Measurements from ENCODE around the gene CNNM2. TPM values are rescaled to one million over a fixed set of nuclear protein-coding genes. Genes with fewer than 3 reads are reported as not detected.

The CNNM2 gene
- total RNA-seq, 1 donor from 2014 or later: 14.3 TPM

DNA sequence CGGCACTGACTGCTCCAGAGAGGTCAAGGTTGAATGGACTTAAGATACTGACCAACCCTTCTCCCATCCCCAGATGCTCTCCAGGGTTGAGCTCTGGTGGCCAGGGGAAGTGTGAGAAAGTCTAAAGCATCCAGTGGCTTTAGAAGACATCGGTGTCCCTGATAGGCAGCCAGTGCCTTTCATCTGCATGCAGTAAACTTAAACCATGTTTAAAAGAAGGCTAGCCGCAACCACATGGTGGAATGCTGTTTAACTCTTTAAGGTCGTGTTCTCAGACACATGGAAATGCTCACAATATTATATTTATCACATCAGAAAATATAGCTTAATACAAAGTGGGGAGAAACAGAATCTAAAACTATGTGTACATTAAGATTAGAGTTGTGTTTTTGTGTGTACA, 137.0 kb downstream of the CNNM2 start:
- H3K4me3 Mint-ChIP-seq (ENCODE audit: unreplicated experiment): no peak overlapping the region
- DNase-seq: no peak
- H3K9me3 Mint-ChIP-seq (ENCODE audit: unreplicated experiment): no peaks in the 10 kb centered on the region
- TF ChIP-seq, protein P1, sequence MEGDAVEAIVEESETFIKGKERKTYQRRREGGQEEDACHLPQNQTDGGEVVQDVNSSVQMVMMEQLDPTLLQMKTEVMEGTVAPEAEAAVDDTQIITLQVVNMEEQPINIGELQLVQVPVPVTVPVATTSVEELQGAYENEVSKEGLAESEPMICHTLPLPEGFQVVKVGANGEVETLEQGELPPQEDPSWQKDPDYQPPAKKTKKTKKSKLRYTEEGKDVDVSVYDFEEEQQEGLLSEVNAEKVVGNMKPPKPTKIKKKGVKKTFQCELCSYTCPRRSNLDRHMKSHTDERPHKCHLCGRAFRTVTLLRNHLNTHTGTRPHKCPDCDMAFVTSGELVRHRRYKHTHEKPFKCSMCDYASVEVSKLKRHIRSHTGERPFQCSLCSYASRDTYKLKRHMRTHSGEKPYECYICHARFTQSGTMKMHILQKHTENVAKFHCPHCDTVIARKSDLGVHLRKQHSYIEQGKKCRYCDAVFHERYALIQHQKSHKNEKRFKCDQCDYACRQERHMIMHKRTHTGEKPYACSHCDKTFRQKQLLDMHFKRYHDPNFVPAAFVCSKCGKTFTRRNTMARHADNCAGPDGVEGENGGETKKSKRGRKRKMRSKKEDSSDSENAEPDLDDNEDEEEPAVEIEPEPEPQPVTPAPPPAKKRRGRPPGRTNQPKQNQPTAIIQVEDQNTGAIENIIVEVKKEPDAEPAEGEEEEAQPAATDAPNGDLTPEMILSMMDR (IDR thresholded peaks at IDR 0.05; ENCODE audit: partially characterized antibody, unreplicated experiment): no peak
- no peak overlapping the region for H3K27ac Mint-ChIP-seq (ENCODE audit: unreplicated experiment)
- peaks cover 2% of the 10 kb centered on the region for H3K27me3 Mint-ChIP-seq (ENCODE audit: unreplicated experiment)
- peaks cover 11% of the 10 kb centered on the region for H3K36me3 Mint-ChIP-seq (ENCODE audit: unreplicated experiment)
- H3K4me1 Mint-ChIP-seq (ENCODE audit: low read depth, unreplicated experiment): peaks cover 12% of the 10 kb centered on the region

- Mint-ChIP-seq H3K4me1 (ENCODE audit: low read depth, unreplicated experiment) (peaks cover 12% of the 10 kb centered on the region), H3K36me3 (ENCODE audit: unreplicated experiment) (peaks cover 11% of the 10 kb centered on the region), H3K9me3 (ENCODE audit: unreplicated experiment) (no peaks in the 10 kb centered on the region), H3K27ac (ENCODE audit: unreplicated experiment) (no peak overlapping the region), H3K27me3 (ENCODE audit: unreplicated experiment) (peaks cover 2% of the 10 kb centered on the region), H3K4me3 (ENCODE audit: unreplicated experiment) (no peak overlapping the region)
- TF ChIP-seq, protein P1 (IDR thresholded peaks at IDR 0.05; ENCODE audit: partially characterized antibody, unreplicated experiment): no peak
- DNase-seq: no peak
These were observed 139.9 kb downstream of the CNNM2 start for GRCh38 chr10:103058034-103058433.

DNA sequence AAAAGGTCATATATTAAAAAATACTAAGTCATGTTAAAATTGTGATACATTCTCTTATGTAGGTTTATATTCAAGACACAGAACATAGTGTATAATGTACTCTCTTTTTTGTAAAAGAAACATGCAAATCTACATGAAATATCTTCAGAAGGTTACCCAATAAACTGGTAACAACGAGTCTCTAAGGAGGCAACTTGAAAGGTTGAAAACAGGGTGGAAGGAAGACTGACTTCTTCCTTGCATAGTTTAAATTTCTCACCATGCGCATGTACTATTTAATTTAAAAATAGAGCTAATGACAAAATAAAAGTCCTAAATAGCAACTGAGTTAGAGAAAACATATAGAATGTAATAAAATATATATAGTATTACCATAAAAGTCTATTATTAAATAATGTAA, 142.5 kb downstream of the CNNM2 start:
- Mint-ChIP-seq H3K4me3 (ENCODE audit: unreplicated experiment) (no peak overlapping the region), H3K9me3 (ENCODE audit: unreplicated experiment) (no peaks in the 10 kb centered on the region), H3K4me1 (ENCODE audit: low read depth, unreplicated experiment) (peaks cover 9% of the 10 kb centered on the region), H3K36me3 (ENCODE audit: unreplicated experiment) (peaks cover 11% of the 10 kb centered on the region), H3K27me3 (ENCODE audit: unreplicated experiment) (peaks cover 2% of the 10 kb centered on the region), H3K27ac (ENCODE audit: unreplicated experiment) (no peak overlapping the region)
- TF ChIP-seq, protein P1 (IDR thresholded peaks at IDR 0.05; ENCODE audit: partially characterized antibody, unreplicated experiment): no peak
- no peak for DNase-seq

- H3K9me3 Mint-ChIP-seq (ENCODE audit: unreplicated experiment): peaks cover 5% of the 10 kb centered on the region
- TF ChIP-seq, protein P1 (IDR thresholded peaks at IDR 0.05; ENCODE audit: partially characterized antibody, unreplicated experiment): no peak
- H3K27ac Mint-ChIP-seq (ENCODE audit: unreplicated experiment): no peak overlapping the region
- peaks cover 9% of the 10 kb centered on the region for H3K4me1 Mint-ChIP-seq (ENCODE audit: low read depth, unreplicated experiment)
- no peak for DNase-seq
- H3K4me3 Mint-ChIP-seq (ENCODE audit: unreplicated experiment): no peak overlapping the region
- peaks cover 6% of the 10 kb centered on the region for H3K36me3 Mint-ChIP-seq (ENCODE audit: unreplicated experiment)
- H3K27me3 Mint-ChIP-seq (ENCODE audit: unreplicated experiment): peaks cover 5% of the 10 kb centered on the region
These were observed 144.9 kb downstream of the CNNM2 start for GRCh38 chr10:103062854-103063590.

DNA sequence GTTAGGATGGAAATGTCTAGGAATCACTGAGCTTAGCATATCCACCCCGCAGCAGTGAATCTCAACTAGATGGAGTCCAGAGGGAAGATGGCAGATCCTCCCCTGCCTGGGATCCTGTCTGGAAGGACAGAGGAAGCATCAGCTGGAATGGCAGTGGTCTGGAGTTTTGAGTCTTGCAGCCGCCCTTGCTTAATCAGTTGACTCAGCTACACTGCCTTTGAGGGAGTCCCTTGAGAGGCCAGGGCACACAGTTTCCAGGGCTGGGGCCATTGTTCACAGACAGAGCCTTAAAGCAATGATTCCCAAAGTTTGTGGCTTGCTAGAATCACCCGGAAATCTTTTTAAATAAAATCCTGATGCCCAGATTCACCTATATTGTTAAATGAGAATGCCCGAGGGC, 146.9 kb downstream of the CNNM2 start:
- Mint-ChIP-seq H3K27ac (ENCODE audit: unreplicated experiment) (no peak overlapping the region), H3K4me1 (ENCODE audit: low read depth, unreplicated experiment) (peaks cover 9% of the 10 kb centered on the region), H3K27me3 (ENCODE audit: unreplicated experiment) (peaks cover 3% of the 10 kb centered on the region), H3K36me3 (ENCODE audit: unreplicated experiment) (no peaks in the 10 kb centered on the region), H3K4me3 (ENCODE audit: unreplicated experiment) (no peak overlapping the region), H3K9me3 (ENCODE audit: unreplicated experiment) (peaks cover 5% of the 10 kb centered on the region)
- TF ChIP-seq, protein P1 (IDR thresholded peaks at IDR 0.05; ENCODE audit: partially characterized antibody, unreplicated experiment): no peak
- DNase-seq: no peak

Data from glutamatergic neuron (in vitro differentiated cells).